Measurements from ENCODE around the gene KCNK5.

Gene KCNK5

DNA sequence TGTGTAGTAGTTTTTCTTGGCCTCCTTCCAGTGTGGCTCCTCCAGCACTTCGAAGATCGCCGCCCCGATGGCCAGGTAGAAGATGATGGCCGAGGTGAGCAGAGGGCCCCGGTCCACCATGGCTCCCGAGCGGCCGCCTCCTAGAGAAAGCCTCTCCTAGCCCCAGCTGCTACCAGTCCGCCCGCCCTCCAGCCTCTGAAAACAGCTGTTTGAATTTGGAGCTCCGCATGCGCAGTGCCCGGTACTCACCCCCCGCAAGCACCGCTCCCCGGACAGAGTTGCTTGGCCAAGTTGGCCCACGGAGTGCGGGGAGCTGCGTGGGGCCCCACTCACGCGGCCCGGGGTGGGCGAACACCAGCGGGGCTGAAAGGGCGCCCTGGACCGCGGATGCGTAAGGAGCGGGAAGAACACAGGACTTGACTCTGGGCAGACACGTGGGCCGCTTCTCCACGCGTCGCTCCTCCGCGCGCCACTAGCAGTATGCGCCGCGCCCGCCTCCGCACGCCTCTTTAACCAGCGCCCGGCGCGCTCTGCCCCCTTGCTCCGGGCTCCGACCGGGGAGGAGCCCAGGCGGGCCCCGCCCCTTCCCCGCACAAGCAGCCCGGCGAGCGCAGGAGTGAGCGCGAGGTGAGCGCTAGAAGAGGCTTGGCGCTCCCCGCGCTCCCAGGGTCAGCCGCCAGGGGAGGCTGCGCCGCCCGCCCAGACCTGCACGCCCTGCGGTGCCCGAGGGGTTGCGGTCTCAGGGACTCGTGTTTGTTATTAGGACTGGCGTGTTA lies at the start of gene KCNK5:
Gene KCNK5, minus strand, starts transcription at position 484 of the 776 bp plus-strand sequence. Its CDS starts 364 bp downstream, at position 120.
- DNase-seq (ENCODE audit: low read depth), result peak; percentile 41

DNA sequence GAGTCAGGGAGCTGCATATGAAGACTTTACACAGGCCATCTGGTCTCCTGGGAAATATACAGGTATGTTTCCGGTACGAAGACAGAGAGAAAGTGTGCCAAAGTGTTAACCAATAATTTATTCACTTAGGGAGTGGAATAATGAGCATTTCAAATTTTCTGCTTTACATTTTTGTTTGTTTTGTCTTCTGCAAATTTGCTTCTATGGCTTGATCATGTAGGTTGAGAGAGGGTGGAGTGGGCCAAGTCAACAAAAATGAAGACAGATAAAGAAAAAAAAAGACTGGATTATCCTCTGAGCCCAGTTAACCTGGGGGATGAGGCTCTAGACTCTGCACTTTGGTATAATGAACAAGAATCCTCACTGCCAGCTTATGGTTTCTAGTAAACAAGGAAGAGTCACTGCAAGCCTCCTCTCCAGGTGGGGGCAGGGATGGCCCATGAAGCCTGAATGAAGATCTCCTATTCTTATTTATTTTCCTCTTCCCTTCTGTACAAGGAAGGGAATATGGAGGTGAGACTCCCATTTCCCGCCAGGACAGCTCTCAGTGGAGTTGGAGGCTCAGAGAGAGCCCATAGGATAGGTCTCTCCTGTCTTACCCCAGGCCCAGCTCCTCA lies 47.2 kb upstream of the KCNK5 start:
- no peak for DNase-seq (ENCODE audit: low read depth)

GRCh38 chr6:39274903-39275302 lies 45.6 kb upstream of the KCNK5 start:
- DNase-seq (ENCODE audit: low read depth), result no peak

DNA sequence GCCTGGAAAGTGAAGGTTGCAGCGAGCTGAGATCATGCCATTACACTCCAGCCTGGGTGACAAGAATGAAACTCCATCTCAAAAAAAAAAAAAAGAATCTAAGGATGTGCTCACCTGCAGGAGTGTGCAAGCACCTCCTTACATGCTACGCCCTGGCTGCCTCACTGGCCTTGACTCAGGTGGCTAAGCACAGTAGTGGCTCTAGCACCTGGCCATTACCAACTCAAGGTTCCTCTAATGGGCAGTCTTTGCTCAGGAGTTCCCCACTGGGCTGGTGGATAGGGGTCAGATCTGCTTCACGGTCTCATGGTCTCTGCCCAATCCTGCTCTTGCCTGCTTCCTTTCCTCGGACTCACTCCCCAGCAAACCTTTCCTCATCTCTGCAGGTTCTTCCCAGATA lies 45.2 kb upstream of the KCNK5 start:
- no peak for DNase-seq (ENCODE audit: low read depth)

- no peak for DNase-seq (ENCODE audit: low read depth)
These were observed 44.1 kb upstream of the KCNK5 start for GRCh38 chr6:39273406-39273821.

DNA sequence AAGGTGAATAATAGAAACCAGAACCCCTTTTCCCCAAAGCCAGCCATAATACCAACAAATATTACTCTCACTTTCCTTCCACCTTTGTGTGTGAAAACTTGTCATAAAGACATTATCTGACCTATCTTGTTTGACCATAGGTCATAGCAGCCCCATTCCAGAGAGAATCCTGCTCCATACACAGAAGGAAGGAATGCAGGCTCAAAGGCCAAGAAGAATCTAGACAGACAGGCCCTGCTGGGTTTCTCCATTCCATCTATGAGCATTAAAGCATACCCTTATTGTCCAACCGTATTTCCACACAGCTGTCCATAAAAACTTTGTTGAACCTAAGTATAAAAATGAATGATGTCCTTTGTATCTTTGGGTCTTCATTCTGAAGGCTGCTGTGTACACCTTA lies 40.7 kb upstream of the KCNK5 start:
- DNase-seq (ENCODE audit: low read depth), result no peak

DNA sequence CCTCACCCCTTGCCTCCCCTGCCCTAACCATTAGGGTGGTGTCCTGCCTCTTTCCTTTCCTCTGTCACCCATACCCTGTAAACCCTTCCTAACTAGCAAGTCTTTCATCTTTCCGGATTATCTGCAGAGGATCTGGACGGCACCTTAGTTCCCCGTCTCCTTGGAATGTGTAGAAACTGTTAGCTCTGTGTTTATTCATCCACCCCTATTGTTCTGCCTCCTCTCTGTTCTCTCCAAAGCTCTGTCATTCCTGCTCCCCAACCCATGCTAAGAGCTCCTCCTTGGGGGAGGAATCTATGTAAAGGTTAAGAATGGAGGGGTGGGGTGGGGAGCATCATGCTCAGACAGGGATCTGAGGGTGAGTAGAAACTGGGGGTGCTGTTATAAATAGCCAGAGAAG lies 39.4 kb upstream of the KCNK5 start:
- no peak for DNase-seq (ENCODE audit: low read depth)

DNA sequence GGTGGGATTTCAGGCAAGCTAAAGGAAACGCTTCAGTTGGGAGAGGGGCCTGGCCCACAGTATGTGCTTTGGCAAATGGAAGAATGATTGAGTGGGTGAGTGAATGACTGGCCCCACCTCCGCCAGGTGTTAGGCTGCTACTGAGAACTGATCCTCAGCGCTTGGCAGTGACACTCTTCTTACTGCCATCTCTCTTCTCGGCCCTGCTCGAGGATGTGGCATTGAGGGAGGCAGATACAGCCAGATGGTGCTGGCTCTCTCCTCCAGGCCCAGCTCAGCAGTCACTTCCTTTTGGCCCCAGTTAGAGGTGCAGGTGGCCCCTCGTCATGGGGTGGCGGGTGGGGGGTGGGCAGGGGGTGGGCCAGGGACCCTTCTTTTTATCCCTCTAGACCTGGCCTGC lies 38.9 kb upstream of the KCNK5 start:
- DNase-seq (ENCODE audit: low read depth), result no peak

DNA sequence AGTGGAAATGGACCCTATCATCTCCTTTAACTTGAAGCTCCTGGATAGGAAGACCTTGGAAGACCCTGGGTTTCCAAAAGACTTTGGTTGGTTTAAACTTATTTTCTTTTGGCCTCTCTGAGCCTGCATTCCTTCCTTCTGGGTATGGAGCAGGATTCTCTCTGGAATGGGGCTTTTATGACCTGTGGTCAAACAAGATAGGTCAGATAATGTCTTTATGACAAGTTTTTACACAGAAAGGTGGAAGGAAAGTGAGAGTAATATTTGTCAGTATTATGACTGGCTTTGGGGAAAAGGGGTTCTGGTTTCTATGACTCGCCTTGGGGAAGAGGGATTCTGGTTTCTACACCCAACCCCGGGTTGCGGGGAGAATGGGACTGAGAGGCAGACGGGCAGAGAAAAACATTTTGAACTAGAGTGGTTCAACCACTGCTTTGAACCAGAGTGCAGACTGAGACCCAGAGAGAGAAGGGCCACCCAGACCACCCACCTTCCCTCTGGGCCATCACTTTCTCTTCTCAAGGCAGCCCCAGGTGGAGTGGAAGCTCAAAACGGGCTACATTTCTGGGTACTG lies 37.6 kb upstream of the KCNK5 start:
- DNase-seq (ENCODE audit: low read depth), result no peak

- DNase-seq (ENCODE audit: low read depth), result no peak
These were observed 37.1 kb upstream of the KCNK5 start for GRCh38 chr6:39266375-39266774.

DNA sequence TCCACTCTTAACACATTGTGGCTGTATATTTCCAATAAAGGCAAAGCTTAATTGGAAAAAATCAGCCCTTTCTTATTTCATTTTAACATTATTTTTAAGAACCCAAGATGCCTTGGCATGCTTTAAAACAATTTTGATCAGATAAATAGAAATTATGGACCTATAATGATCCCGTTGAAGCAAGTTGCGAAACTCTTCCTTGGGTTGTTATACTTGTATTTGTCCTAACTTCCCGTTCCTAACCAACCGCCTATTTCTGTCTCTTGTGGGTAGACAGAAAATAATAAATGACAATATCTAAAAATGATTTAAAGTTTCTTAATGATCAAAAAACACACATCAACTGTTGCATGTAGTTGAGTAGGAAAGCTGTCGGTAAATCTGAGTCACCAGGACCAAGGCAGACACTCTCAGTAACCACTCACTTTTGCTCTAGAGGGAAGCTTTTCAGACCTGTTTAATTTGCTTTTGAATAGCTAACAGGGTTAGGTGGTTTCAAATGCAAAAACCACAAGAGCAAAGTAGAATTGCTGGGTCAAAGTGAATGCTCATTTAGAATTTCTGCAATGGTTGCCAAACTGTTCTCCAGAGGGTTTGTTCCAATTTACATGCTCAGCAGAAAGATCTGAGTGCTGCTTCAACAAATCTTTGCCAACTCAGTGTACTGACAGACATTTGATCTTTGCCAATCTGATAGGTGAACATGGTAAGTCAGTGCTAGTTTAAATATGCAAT lies 34.2 kb upstream of the KCNK5 start:
- no peak for DNase-seq (ENCODE audit: low read depth)

- DNase-seq (ENCODE audit: low read depth), result no peak
These were observed 32.5 kb upstream of the KCNK5 start for GRCh38 chr6:39261751-39262150.

DNA sequence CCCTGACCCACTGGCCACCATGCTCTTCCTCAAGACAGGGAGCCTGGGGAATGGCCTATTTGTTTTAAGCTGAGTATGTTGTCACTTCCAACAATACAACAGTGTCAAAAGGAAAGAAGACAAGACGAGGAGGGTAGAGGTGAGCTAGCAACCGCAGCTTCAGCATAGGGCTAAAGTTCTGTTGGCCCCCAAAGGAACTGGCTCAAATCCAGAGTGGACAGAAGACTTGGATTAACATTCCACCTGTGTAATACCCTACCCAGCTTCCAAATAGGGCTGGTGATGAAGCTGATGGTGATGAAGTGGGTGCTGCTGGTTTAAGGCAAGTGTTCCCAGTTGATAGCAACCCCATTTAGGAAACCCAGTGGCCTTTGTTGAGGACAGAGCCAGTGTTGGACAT lies 31.7 kb upstream of the KCNK5 start:
- DNase-seq (ENCODE audit: low read depth), result no peak

GRCh38 chr6:39260456-39260855 lies 31.2 kb upstream of the KCNK5 start:
- no peak for DNase-seq (ENCODE audit: low read depth)

DNA sequence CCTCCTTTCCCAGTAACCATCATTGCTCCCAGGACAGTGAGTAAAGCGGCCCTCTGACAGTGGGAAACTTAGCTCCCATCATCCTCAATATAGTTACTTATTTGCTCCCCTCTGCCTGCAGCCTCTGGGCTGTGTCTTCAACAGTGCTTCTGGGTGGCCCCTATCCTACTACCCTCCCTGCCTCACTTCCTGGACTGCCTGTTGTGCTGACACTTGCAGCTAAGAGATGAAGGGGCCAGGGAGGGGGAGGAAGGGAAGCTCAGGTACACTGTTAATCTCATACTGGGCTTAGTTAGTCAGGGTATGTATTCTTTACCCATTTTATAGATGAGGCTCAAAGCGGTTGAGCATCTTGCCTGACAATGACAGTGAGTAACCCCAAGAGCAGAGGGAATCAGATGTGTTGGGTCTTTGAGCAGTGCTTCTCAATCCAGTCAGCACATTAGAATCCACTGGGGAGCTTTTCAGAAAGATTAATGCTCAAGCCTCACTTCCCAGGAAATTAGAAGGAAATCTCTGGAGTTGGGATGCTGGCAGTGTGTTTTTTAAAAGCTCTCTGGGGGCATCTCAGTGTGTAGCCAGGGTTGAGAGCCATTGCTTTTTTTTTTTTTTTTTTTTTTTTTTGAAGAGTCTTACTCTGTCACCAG lies 27.1 kb upstream of the KCNK5 start:
- DNase-seq (ENCODE audit: low read depth), result no peak

DNA sequence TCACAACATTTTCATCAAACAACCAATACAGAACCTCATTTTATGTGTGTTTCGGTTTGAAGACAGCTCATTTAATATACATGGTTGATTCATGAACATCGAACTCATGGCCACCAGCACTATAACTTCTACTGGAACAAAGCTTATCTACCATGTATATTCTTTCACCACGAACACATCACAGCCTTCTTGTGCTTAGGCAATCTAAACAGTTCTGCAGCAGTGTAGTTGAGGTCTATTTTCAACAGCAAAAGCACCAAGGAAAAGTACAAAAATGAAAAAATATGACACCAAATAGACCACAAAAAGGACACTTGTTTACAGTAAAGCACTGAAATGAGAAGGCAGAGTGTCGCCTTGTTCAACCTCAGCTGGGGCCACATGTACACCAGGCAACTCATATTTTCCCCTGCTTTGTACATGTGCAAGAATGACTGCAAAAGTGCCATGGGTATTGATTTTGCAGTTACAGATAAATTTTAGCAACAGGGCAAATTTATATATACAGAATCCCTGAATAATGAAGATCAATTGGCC lies 25.8 kb upstream of the KCNK5 start:
- DNase-seq (ENCODE audit: low read depth), result no peak

DNA sequence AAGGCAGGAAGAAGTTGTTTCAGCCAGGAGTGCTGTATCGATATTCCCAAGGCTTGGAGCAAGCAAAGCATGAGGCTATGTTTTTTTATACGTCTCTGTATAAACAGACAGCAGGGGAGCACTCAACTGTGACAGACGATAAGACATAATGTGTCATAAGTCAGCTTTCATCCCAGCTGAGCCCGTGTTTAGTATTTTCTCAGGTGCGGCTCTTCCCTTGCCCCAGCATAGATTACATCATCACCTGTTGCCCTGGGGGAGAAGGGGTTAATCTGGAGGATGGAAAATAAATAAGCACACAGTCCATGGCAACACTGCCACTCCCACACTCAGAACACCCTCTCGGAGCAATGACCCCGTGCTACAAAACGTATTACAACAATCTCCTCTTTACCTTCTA lies 22.1 kb upstream of the KCNK5 start:
- DNase-seq (ENCODE audit: low read depth), result no peak

DNA sequence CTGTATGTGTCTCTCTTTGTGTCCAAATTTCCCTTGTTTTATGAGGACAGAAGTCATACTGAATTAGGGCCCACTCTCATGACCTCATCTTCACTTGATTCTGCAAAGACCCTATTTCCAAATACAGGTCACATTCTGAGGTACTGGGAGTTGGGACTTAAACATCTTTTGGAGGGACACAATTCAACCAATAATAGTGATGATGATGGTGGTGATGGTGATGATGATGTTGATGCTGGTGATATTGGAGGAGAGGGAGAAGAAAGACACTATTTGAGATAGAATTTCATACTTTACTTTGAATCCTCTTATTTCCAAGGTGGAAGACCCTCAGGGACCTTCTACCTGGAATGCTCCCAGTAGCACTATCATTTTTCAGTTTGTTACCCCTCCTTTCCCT lies 21.2 kb upstream of the KCNK5 start:
- no peak for DNase-seq (ENCODE audit: low read depth)

DNA sequence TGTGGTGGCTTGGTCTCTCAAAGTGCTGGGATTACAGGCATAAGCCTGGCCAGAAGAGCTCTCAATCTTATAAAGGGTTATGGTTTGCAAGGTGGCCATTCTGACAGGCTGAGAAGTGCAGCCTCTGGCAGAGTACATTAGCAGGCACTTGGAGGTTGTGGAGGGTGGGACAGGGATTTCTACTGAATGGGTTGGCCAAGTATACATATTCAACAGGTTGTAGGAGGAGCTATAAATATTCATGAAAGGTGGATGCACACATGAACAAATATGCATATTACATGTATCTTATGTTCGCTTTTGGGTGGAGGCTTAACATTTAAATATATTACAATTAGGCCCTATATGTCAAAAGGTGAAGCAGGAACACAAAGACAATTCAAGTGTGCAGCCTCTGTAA lies 20.0 kb upstream of the KCNK5 start:
- no peak for DNase-seq (ENCODE audit: low read depth)

- DNase-seq (ENCODE audit: low read depth), result no peak
These were observed 18.5 kb upstream of the KCNK5 start for GRCh38 chr6:39247667-39248194.

GRCh38 chr6:39243809-39244208 lies 14.5 kb upstream of the KCNK5 start:
- no peak for DNase-seq (ENCODE audit: low read depth)

Measured in activated T-cell treated with anti-CD3 and anti-CD28 coated beads for 1 hour (primary cell).